Colonic mucosa (tissue), 4 donors: ENCODE results near the gene USP32. TPM values are rescaled to one million over a fixed set of nuclear protein-coding genes. Genes with fewer than 3 reads are reported as not detected.
"Not testable (repeated sequence)": the region's sequence is repeated elsewhere in the genome, so short reads cannot be mapped to it uniquely, and the experiment has no call there.

ENCODE experiments used
- DNase-seq: peaks from one replicate; pipeline ENCODE4 v3.0.0-alpha.2; 2020
- H3K27ac ChIP-seq: fragments of 200-600 bp; one replicate; pipeline ENCODE4 v1.8.0; 2021
- H3K27me3 ChIP-seq: fragments of 200-600 bp; one replicate; pipeline ENCODE4 v1.8.0; 2021
- H3K36me3 ChIP-seq: fragments of 200-600 bp; one replicate; pipeline ENCODE4 v1.8.0; 2021
- H3K4me1 ChIP-seq: fragments of 200-600 bp; one replicate; pipeline ENCODE4 v1.8.0; 2021; ENCODE audit warnings: mild to moderate bottlenecking
- H3K4me3 ChIP-seq: fragments of 200-600 bp; one replicate; pipeline ENCODE4 v1.8.0; 2021
- H3K9ac ChIP-seq, 2 donors: one replicate each; pipeline ENCODE4 v1.7.0; 2013; ENCODE audit warnings: control low read depth in 2 of 2, low read depth in 2 of 2, low read length in 2 of 2
- H3K9me3 ChIP-seq: fragments of 200-600 bp; one replicate; pipeline ENCODE4 v1.8.0; 2021
- CTCF ChIP-seq: fragments of 200-600 bp; IDR thresholded peaks from one replicate; pipeline ENCODE4 v1.8.0; 2022; ENCODE audit warnings: antibody characterized with exemption, mild to moderate bottlenecking
- intact Hi-C: fragments of 100-400 bp; cut with DNase I; formaldehyde crosslinking; loops from one replicate; pipeline ENCODE4 v1.14.1; 2022
- total RNA-seq, 2 donors: library from RNA; stranded (reverse); fragmentation: NEBNext Ultra II Directional in 1 of 2; extraction: Animal tissue kit (Norgen Biotek cat#: 25700) in 1 of 2; gene quantifications; one replicate each; pipeline ENCODE4 v1.2.1, GENCODE V29; 2021
- donor health status: healthy.
- donor health status: DM: no; HTN: no; CAD: no.
- donor health status: DM: no; HTN: no; CAD: no.

USP32 gene
- 10 to 100 TPM; 28.9 to 52.1 TPM for total RNA-seq

GRCh38 chr17:60392042-60392844, at the start of gene USP32:
Gene USP32, minus strand, starts transcription at chr17:60392133. Its CDS starts 194 bp downstream, at chr17:60391939.
- Histone ChIP-seq H3K27ac (peak within 1 kb of the TSS; percentile 98), H3K4me1 (no peaks in the 10 kb centered on the region), H3K36me3 (no peaks in the 10 kb centered on the region), H3K27me3 (no peaks in the 10 kb centered on the region), H3K9ac (peak within 1 kb of the TSS; percentile 87 to 99), H3K4me3 (peak within 1 kb of the TSS; percentile 93), H3K9me3 (no peaks in the 10 kb centered on the region)
- TF ChIP-seq CTCF: peak; percentile 18
- peak; percentile 99 for DNase-seq
- intact Hi-C loops: no loop called here

- no peaks in the 10 kb centered on the region for H3K27me3 ChIP-seq
- no peaks in the 10 kb centered on the region for H3K9me3 ChIP-seq
- no peaks in the 10 kb centered on the region for H3K36me3 ChIP-seq
- intact Hi-C loops: loop anchor here (5.0 to 10.0 kb wide), 2 partner anchors 198 to 335 kb away; no protein-coding TSS in a partner anchor
- no peak overlapping the region for H3K4me3 ChIP-seq
- H3K9ac ChIP-seq: no peak overlapping the region
- no peak overlapping the region for H3K27ac ChIP-seq
- H3K4me1 ChIP-seq: no peaks in the 10 kb centered on the region
- DNase-seq: no peak
- TF ChIP-seq CTCF: no peak
Observed at GRCh38 chr17:60439501-60439900, 47.6 kb upstream of the USP32 start.

- Histone ChIP-seq H3K9ac (no peak overlapping the region), H3K36me3 (no peaks in the 10 kb centered on the region), H3K27me3 (no peaks in the 10 kb centered on the region), H3K4me3 (no peak overlapping the region), H3K9me3 (no peaks in the 10 kb centered on the region), H3K4me1 (no peaks in the 10 kb centered on the region), H3K27ac (no peak overlapping the region)
- intact Hi-C loops: loop anchor here (5.0 to 10.0 kb wide), 2 partner anchors 201 to 332 kb away; no protein-coding TSS in a partner anchor
- DNase-seq: no peak
- no peak for TF ChIP-seq CTCF
Observed at GRCh38 chr17:60436676-60437075, 44.7 kb upstream of the USP32 start.

- no peak overlapping the region for H3K4me3 ChIP-seq
- intact Hi-C loops: loop anchor here (5.0 to 10.0 kb wide), 2 partner anchors 202 to 331 kb away; no protein-coding TSS in a partner anchor
- DNase-seq: peak; percentile 75
- H3K27me3 ChIP-seq: no peaks in the 10 kb centered on the region
- TF ChIP-seq CTCF: peak; percentile 86
- H3K9ac ChIP-seq: no peak overlapping the region
- H3K9me3 ChIP-seq: no peaks in the 10 kb centered on the region
- no peak overlapping the region for H3K27ac ChIP-seq
- no peaks in the 10 kb centered on the region for H3K36me3 ChIP-seq
- no peaks in the 10 kb centered on the region for H3K4me1 ChIP-seq
Observed at GRCh38 chr17:60435244-60436167, 43.6 kb upstream of the USP32 start.

- not testable (repeated sequence) for H3K9me3 ChIP-seq, H3K27ac ChIP-seq, H3K36me3 ChIP-seq, H3K4me3 ChIP-seq, DNase-seq, H3K9ac ChIP-seq, H3K4me1 ChIP-seq, H3K27me3 ChIP-seq
- intact Hi-C loops: loop anchor here (5.0 to 10.0 kb wide), 2 partner anchors 201 to 329 kb away; no protein-coding TSS in a partner anchor
Observed at GRCh38 chr17:60433021-60433997, 41.4 kb upstream of the USP32 start.

GRCh38 chr17:60430561-60430960, 38.6 kb upstream of the USP32 start:
- H3K36me3 ChIP-seq, H3K9me3 ChIP-seq, H3K27ac ChIP-seq, H3K9ac ChIP-seq, H3K4me1 ChIP-seq, H3K4me3 ChIP-seq, DNase-seq, H3K27me3 ChIP-seq: not testable (repeated sequence)
- intact Hi-C loops: loop anchor here (5.0 to 10.0 kb wide), 2 partner anchors 198 to 326 kb away; no protein-coding TSS in a partner anchor

GRCh38 chr17:60428491-60428890, 36.6 kb upstream of the USP32 start:
- H3K4me3 ChIP-seq, H3K27ac ChIP-seq, H3K4me1 ChIP-seq, DNase-seq, H3K9ac ChIP-seq, H3K27me3 ChIP-seq, H3K9me3 ChIP-seq, intact Hi-C loops, H3K36me3 ChIP-seq: not testable (repeated sequence)
